ENCODE results near the gene EVL.

DNA sequence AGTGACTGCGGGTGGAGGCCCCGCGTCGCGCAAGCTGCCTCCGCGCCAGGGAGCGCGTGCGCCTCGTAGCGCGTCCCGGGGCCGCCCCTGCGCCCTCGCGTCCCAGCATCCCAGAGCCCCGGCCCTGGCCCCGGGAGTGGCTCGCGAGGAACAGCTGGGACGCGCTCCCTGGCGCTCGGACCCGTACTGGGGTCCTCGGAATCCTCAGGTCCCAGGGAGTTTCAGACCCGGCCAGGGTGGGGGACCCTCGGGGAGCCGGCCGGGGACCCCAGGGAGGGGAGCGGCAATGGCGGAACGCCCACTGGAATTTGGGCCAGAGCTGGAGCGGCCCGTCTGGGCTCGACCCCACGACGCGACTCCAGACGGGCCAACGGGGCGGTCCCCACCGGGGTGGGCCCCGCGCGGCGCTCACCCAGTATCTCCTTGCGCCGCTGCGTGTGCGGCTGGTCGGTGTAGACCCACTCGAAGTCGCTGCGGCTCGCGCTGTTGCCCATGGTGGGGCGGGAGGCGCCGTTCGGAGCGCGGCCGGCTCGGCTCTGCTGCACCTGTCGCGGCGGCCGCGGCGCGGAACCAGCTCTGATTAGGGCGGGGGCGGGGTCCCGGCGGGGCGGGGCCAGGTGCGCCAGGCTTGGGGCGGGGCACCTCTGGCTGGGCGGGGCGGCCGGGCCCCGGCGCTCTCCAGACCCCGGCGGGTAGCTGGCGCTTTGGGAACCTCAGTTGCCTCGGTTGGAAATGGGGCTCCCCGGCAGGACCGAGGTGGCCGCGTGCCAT lies 94.1 kb downstream of the EVL start, which contains the start of gene DEGS2:
- TF ChIP-seq, protein P1, sequence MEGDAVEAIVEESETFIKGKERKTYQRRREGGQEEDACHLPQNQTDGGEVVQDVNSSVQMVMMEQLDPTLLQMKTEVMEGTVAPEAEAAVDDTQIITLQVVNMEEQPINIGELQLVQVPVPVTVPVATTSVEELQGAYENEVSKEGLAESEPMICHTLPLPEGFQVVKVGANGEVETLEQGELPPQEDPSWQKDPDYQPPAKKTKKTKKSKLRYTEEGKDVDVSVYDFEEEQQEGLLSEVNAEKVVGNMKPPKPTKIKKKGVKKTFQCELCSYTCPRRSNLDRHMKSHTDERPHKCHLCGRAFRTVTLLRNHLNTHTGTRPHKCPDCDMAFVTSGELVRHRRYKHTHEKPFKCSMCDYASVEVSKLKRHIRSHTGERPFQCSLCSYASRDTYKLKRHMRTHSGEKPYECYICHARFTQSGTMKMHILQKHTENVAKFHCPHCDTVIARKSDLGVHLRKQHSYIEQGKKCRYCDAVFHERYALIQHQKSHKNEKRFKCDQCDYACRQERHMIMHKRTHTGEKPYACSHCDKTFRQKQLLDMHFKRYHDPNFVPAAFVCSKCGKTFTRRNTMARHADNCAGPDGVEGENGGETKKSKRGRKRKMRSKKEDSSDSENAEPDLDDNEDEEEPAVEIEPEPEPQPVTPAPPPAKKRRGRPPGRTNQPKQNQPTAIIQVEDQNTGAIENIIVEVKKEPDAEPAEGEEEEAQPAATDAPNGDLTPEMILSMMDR (IDR thresholded peaks at IDR 0.05) = no peak
- TF ChIP-seq POLR2A (IDR thresholded peaks at IDR 0.05) = no peak

Data from testis (tissue), 2 donors.